Pancreas (tissue), 10 donors: ENCODE data around the gene PSMD12. TPM values are rescaled to one million over a fixed set of nuclear protein-coding genes. Genes with fewer than 3 reads are reported as not detected.

Experiments
- ATAC-seq, 4 donors: fragments of 200-7000 bp; cut with Tn5 transposase; one replicate each; pipeline versions ENCODE4 v1.8.0 to v1.9.1; 2020; ENCODE audit warnings: mild to moderate bottlenecking in 4 of 4, moderate library complexity in 4 of 4
- DNase-seq, 6 donors: peaks; one replicate each; pipeline ENCODE4 v3.0.0-alpha.2; 2020
- FAIRE-seq: peaks from 2 replicates; lab custom pipeline; 2012; peaks lifted over from hg19 to GRCh38; lab: Jason Lieb, UNC
- H3K27ac ChIP-seq, 4 donors: fragments of 200-600 bp; sonication (generic); 1 replicate in 3 of 4; 2 replicates in 1 of 4; pipeline versions ENCODE4 v1.5.0 to v1.8.0; 2020
- H3K27me3 ChIP-seq, 4 donors: fragments of 200-600 bp; one replicate each; pipeline ENCODE4 v1.8.0; 2021
- H3K36me3 ChIP-seq, 3 donors: fragments of 200-600 bp; sonication (generic) in 1 of 3; one replicate each; pipeline versions ENCODE4 v1.5.0 to v1.8.0; 2020 to 2021
- H3K4me1 ChIP-seq, 3 donors: fragments of 200-600 bp; one replicate each; pipeline ENCODE4 v1.8.0; 2021
- H3K4me3 ChIP-seq, 4 donors: fragments of 200-600 bp; sonication (generic) in 2 of 4; one replicate each; pipeline versions ENCODE4 v1.5.0 to v1.8.0; 2020 to 2021
- H3K9me3 ChIP-seq, 4 donors: fragments of 200-600 bp; one replicate each; pipeline ENCODE4 v1.8.0; 2021
- CTCF ChIP-seq, 4 donors: fragments of 200-600 bp; sonication (generic) in 3 of 4; IDR thresholded peaks; one replicate each; pipeline versions ENCODE4 v1.5.0 to v1.8.0; 2021; ENCODE audit warnings: antibody characterized with exemption in 4 of 4
- WGBS, 2 donors: extraction: QIAGEN DNeasy Blood & Tissue Kit; methylation state at CpG; one replicate each; pipeline ENCODE4 v1.1.7; 2013; 5-methylcytosine and 5-hydroxymethylcytosine counted together
- intact Hi-C, 3 donors: fragments of 100-400 bp; cut with DNase I; formaldehyde crosslinking; loops; one replicate each; pipeline versions ENCODE4 v1.11.1 to v1.14.2; 2022
- polyA plus RNA-seq, 2 donors: library from polyadenylated mRNA; stranded (reverse); fragments of 200-250 nt; gene quantifications; one replicate each; pipeline ENCODE4 v1.2.3, GENCODE V29; 2013
- total RNA-seq, 6 donors: library from RNA; stranded (reverse); fragmentation: NEBNext Ultra II Directional in 4 of 6; extraction: Animal tissue kit (Norgen Biotek cat#: 25700) in 4 of 6; gene quantifications; one replicate each; pipeline versions ENCODE4 v1.2.1 to v1.2.4, GENCODE V29; 2021 to 2023
- donor health status: healthy with polysubstance abuse.
- donor health status: DM: no; HTN: no; CAD: no; lungs with moderate emphysema.
- donor health status: DM: no; HTN: no; CAD: no.
- donor health status: control.
- donor health status: control.
- donor health status: Bipolar disorder and iron deficiency.
- donor health status: DM: yes; HTN: yes; CAD: no.
- donor health status: DM: no; HTN: no; CAD: no.
- donor health status: DM: no; HTN: no; CAD: no.
- donor health status: DM: yes; HTN: yes; CAD: no.

PSMD12 gene
- total and polyA plus RNA-seq, 8 donors: 10.5 to 27.6 (median 21.1) TPM

DNA sequence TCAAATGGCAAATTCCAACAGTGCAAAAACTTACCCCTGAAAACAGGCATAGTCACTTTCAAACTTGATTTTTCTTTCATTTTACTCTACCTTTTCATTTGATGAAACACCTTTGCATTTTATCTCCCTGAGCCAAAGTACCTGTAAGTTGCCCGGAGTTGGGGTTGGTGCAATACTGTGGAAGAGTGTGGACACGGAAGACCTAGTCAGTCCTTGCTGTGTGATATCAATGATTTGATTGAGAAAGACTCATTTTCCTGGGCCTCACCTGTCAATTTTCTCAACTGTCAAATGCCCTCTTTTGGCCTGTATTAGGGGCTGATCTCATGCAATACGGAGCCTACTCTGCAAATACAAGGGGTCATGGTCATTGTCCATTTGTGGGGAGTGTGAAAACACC is 33.3 kb upstream of the PSMD12 start:
- Histone ChIP-seq H3K9me3 (no peaks in the 10 kb centered on the region), H3K36me3 (no peaks in the 10 kb centered on the region), H3K27ac (no peak overlapping the region), H3K27me3 (no peaks in the 10 kb centered on the region), H3K4me3 (no peak overlapping the region), H3K4me1 (peaks cover 0 to 8% (median 0%) of the 10 kb centered on the region in 3 donors)
- WGBS, 2 donors: 84 to 86% methylated on average over 3 of the region's 3 CpGs
- DNase-seq (no peak), ATAC-seq (no peak), FAIRE-seq (no peak)
- intact Hi-C loops: loop anchor here in 1 of 3 donors (10.0 kb wide), 1 partner anchor 75 kb away; no protein-coding TSS in a partner anchor
- TF ChIP-seq CTCF (IDR thresholded peaks at IDR 0.05): no peak

DNA sequence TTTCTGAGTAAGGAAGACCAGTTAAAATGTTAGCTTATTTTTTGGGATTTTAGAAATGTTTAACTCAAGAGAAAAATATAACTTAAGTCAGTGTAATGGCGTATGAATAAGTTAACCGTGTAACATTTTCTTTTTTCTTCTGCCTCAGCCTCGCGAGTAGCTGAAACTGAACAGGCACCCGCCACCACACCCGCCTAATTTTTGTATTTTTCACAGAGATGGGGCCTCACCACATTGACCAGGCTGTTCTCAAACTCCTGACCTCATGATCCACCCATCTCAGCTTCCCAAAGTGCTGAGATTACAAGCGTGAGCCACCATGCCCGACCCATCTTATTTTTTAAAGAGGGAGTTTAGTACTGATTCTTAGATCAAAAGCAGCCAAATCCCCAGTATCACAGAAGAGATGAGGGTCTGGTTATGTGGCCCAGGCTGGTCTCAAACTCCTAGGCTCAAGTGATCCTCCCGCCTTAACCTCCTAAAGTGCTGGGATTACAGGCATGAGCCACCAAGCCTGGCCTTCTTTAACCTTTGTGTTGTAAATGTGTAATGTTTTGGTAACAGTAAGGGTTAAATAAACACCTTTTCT is 27.5 kb upstream of the PSMD12 start:
- 93 to 96% methylated on average over 9 of the region's 9 CpGs for WGBS, 2 donors
- ATAC-seq (no peak), DNase-seq (no peak), FAIRE-seq (no peak)
- intact Hi-C loops: loop anchor here in 1 of 3 donors (10.0 kb wide), 1 partner anchor 81 kb away; no protein-coding TSS in a partner anchor
- no peaks in the 10 kb centered on the region for H3K27me3 ChIP-seq
- TF ChIP-seq CTCF (IDR thresholded peaks at IDR 0.05): no peak
- H3K4me1 ChIP-seq: peaks cover 5 to 19% (median 15%) of the 10 kb centered on the region in 3 donors
- H3K9me3 ChIP-seq: no peaks in the 10 kb centered on the region
- no peaks in the 10 kb centered on the region for H3K36me3 ChIP-seq
- H3K4me3 ChIP-seq: no peak overlapping the region
- no peak overlapping the region for H3K27ac ChIP-seq

- FAIRE-seq: no peak
- H3K27me3 ChIP-seq: no peaks in the 10 kb centered on the region
- no peaks in the 10 kb centered on the region for H3K9me3 ChIP-seq
- intact Hi-C loops: loop anchor here in 1 of 3 donors (10.0 kb wide), 1 partner anchor 83 kb away; no protein-coding TSS in a partner anchor
- no peak overlapping the region for H3K27ac ChIP-seq
- no peak for TF ChIP-seq CTCF (IDR thresholded peaks at IDR 0.05)
- ATAC-seq: no peak
- DNase-seq: no peak
- peaks cover 5 to 19% (median 15%) of the 10 kb centered on the region in 3 donors for H3K4me1 ChIP-seq
- no peaks in the 10 kb centered on the region for H3K36me3 ChIP-seq
- no peak overlapping the region for H3K4me3 ChIP-seq
- WGBS, 2 donors: 96% methylated on average over 6 of the region's 6 CpGs
These were observed 25.7 kb upstream of the PSMD12 start for GRCh38 chr17:67392111-67392510.

- Histone ChIP-seq H3K27ac (peak overlapping the region; percentile 24 to 74 (median 58)), H3K9me3 (no peaks in the 10 kb centered on the region), H3K4me3 (no peak overlapping the region), H3K4me1 (peaks cover 5 to 19% (median 15%) of the 10 kb centered on the region in 3 donors), H3K27me3 (no peaks in the 10 kb centered on the region), H3K36me3 (no peaks in the 10 kb centered on the region)
- TF ChIP-seq CTCF (IDR thresholded peaks at IDR 0.05): no peak
- peak; percentile 86 to 92 (median 90) for ATAC-seq
- peak in 4 of 6 donors; percentile 61 to 81 (median 72) for DNase-seq
- intact Hi-C loops: loop anchor here in 1 of 3 donors (10.0 kb wide), 1 partner anchor 84 kb away; no protein-coding TSS in a partner anchor
- no peak for FAIRE-seq
- WGBS, 2 donors: 17 to 21% methylated on average over 9 of the region's 9 CpGs
These were observed 24.4 kb upstream of the PSMD12 start for GRCh38 chr17:67390646-67391361.
